ENCODE measurements around the gene SIGLEC11.
"Not testable (repeated sequence)": the region's sequence is repeated elsewhere in the genome, so short reads cannot be mapped to it uniquely, and the experiment has no call there.

Gene SIGLEC11

DNA sequence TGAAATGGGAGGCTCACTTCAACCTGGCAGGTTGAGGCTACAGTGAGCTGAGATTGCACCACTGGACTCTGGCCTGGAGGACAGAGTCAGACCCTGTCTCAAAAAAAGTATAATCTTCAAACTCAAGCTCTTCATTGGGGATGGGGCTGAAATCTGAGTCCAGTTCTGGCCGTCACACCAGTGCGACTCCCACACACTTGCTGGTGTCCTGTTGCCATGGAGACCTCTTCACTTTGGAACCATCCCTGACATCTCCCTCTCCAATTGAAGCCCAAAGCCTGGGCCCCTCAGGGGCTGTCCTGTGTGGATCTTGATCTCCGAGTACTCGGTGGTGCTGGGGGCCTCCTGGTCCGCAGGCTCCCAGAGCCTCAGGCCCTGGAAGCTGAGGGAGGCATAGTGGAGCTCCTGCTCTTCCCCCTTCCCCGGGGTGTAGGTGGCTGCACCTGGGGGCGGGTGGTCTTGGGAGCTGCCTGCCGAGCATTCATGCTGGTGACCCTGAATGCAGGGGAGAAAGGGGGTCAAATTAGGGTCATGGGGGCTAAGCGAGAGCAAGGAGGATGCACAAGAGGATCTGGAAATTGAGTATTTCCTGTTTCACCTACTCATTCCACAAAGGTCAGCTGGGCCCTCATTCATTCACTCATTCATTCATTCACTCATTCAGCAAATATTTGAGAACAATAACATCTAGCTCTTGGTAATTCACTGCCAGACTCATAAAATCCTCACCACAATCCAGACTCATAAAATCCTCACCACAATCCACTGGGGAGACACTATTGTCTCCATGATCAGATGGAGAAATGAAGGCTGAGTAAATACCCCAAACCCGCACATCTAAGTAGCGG is 11.0 kb downstream of the SIGLEC11 start:
- DNase-seq: no peak

DNA sequence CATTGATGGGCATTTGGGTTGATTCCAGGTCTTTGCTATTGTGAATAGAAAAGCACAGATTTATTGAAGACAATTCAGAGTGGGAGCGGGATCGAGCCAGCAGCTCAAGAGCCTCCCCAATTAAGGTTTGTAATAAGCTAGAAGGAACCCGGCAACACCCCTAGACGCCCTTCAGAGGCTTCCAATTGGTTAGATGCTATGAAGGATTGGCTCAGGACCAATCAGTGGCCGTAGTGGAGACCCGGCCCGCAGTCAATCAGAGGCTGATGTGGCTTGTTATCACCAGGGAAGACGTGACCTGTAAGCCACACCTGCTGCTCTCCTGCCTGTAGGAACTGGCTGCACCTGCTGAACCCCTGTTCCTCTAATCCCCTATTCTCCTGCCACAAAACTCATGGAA is 14.6 kb downstream of the SIGLEC11 start:
- no peak for DNase-seq

DNA sequence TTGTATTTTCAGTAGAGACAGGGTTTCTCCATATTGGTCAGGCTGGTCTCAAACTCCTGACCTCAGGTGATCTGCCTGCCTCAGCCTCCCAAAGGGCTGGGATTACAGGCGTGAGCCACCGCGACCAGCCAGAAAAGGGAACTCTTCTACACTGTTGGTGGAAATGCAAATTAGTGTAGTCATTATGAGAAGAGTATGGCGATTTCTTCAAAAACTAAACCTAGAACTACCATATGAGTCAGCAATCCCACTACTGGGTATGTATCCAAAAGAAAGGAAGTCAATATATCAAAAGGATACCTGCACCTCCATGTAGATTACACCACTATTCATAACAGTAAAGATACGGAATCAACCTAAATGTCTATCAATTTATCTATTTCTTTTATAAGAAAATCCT is 16.4 kb downstream of the SIGLEC11 start:
- DNase-seq: not testable (repeated sequence)

DNA sequence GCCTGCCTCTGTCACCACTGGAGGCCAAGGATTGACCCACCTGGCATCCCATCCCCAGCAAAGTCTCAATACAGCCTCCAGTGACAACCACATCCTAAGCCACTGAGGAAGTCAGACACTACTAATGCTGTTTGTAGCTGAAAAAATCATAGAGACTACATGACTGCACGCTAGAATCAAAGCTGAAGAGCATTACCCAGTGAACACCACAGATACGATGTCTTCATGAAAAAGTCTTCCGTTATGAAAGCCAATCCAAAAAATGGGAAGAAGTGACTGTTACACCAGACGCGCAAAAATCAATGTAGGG is 20.5 kb downstream of the SIGLEC11 start:
- no peak for DNase-seq

DNA sequence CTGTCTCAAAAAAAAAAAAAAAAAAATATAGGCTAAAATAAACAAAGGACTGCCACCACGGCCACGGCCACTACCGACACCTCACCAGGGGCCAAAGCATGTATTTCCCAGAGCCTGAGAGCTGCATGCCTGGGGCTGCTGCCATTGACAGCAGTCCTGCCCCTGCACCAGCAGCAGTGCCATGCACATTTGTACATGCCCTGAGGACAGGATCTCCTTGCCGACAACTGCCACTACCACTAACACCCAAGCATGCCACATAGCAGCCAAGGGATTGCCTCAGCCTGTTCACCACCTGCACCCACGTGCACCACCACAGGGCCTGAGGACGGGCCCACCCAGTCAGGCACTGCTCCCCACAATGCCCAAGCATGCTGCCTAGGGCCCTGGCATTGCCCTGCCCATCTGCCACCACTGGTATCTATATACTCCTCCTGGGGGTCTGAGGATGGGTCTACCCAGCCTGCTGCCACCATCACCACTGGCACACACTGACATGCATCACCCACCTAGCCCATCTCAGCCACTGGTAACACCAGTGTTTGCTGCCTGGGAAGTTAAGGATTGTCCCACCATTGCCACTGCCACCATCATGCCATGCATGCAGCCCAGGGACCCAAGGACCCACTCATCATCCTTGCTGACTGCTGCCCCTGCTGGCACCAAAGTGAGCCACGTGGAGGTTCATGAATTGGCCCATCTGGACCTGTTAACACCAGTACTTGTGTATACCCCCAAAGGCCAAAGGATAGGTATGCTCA is 21.1 kb downstream of the SIGLEC11 start:
- no peak for DNase-seq

DNA sequence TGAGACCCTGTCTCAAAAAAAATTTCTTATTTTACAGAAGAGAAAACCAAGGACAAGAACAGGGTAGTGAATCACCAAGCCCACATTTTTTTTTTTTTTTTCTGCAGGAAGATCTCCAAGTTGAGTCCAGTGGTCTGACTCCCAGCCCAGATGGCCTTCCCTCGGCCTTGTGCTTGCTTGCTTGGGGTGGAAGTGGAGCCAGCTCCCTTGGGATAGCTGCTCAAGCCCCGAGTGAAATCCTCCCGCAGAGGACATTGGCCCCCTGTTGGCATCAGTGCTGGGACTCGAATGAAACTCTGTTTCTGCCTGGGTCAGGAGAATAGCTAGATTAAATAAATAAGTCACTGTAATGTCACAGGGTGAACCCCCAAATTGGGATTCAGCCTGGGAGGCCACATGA is 22.3 kb downstream of the SIGLEC11 start:
- DNase-seq: no peak

DNA sequence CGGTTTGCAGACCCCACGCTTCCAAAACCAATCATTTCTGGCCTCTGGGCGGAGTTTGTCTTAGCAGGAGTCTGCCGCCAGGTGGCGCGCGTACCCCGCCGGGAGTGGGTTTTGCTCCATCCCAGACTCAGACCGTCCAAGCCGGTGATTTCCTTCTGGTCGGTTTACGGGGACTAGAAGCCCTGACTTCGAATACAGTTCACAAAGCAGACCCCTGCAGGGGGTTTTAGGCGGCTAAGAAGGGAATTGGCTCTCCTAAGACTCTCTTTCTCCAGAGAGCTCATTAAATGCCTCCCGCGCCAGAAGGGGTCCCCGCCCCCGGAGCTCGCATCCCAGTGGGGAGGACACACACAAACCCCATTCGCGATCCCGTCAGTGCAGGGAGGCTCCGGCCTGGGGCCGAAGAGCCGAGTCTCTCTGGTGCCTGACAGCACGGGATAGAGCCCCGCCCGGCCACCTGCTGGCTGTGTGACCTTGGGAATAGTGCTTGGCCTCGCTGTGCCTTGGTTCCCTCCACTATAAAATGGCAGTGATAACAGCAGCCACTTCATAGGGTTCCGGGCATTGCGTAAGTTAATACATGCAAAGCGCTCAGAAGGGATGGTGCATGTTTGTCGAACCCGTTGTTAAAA is 23.1 kb downstream of the SIGLEC11 start:
- DNase-seq: peak; percentile 74

DNA sequence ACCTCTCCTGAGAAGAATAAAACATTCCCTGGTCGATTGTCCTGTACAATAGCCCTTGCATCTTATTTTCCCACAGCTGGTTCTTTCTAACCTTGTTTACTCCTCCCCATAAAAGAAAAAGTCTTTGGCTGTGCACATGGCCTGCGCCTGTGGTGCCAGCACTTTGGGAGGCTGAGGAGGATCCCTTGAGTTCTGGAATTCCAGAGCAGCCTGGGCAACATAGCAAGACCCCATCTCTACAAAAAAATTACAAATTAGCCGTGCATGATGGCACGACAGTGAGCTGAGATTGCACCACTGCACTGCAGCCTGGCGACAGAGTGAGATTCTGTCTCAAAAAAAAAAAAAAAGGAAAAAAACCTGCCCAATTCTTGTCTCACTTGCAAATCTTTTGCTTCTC is 24.4 kb downstream of the SIGLEC11 start:
- DNase-seq: no peak

DNA sequence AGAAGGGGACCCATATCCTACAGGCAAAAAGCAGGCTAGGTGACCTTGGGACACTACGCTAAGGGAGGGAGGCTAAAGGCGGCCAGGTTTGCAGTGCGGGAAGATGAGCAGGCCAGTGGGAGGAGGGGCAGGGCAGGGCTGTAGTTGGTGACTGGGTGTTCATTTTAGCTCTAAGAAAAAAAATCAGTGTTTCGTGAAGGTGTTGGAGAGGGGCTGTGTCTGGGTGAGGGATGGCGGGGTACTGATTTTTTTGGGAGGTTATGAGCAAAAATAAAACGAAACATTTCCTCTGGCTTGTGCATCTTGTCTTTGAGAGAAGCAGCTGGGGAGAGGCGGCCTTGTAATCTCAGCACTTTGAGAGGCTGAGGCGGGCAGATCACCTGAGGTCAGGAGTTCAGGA is 27.3 kb downstream of the SIGLEC11 start:
- no peak for DNase-seq

DNA sequence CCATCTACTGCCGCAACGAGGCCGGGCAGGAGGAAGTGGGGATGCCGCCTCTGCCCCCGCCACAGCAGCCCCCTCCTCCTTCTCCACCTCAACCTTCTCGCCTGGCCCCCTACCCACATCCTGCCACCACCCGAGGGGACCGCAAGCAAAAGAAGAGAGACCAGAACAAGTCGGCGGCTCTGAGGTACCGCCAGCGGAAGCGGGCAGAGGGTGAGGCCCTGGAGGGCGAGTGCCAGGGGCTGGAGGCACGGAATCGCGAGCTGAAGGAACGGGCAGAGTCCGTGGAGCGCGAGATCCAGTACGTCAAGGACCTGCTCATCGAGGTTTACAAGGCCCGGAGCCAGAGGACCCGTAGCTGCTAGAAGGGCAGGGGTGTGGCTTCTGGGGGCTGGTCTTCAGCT is 28.2 kb downstream of the SIGLEC11 start:
- DNase-seq: no peak

DNA sequence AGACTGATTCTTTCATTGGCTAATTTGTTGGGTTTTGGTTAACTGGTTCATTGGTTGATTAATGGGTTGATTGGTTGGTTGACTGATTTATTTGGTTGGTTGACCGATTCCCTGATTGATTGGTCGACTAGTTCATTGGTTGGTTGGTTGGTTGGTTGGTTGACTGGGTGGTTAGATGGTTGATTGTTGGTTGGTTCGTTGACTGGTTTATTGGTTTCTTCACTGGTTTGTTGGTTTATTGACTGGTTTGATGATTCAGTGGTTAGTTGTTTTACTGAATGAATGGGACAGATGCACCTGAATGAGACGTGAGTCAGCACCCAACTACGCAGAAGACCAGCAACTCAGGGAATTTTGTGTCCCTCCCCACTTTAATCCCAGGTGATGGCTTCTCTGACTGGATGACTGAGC is 28.9 kb downstream of the SIGLEC11 start:
- no peak for DNase-seq

DNA sequence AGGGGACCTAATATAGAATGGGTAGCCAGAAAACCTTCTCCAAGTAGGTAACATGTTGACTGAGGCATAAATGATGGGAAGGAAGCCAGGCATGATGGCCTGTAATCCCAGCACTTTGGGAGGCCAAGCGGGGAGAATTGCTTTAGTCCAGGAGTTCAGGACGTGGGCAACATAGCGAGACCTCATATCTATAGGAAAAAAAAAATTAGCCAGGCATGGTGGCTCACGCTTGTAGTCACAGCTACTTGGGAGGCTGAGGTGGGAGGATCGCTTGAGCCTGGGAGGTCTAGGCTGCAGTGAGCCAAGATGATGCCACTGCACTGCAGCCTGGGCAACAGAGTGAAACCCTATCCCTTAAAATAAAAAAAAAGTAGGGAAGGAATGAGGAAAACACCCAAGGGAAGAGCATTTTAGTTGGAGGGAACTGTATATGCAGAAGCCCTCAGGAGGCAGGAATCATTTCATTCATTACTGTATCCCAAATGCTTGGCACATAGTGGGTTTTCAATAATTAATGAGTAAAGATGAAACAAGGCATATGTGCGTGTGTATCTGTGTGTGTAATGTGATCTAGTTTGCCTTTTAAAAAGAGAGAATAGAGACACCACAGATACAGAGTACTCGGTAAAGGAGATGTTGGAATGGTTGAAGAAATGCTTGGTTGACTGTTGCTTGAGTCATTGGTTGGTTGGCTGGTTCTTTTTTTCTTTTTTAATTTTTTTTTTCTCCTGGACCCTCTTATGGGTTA is 29.5 kb downstream of the SIGLEC11 start:
- no peak for DNase-seq

DNA sequence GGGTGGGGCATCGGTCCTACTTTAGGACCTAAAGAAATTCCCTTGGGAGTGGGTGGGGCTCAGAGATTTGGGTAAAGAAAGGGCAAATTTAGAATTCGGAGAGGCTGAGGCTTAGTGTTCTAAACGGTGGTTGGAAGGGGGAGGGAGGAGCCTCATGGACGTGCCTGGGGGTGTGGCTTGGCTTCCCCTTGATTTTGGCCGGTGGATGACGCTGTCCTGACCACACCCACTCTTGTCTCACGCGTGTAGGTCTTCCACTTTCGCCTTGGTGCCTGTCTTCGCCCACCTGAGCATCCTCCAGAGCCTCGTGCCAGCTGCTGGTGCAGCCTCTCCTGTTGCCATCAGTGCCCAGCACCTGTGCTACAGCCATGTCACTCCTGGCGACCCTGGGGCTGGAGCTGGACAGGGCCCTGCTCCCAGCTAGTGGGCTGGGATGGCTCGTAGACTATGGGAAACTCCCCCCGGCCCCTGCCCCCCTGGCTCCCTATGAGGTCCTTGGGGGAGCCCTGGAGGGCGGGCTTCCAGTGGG is 30.4 kb downstream of the SIGLEC11 start:
- no peak for DNase-seq

DNA sequence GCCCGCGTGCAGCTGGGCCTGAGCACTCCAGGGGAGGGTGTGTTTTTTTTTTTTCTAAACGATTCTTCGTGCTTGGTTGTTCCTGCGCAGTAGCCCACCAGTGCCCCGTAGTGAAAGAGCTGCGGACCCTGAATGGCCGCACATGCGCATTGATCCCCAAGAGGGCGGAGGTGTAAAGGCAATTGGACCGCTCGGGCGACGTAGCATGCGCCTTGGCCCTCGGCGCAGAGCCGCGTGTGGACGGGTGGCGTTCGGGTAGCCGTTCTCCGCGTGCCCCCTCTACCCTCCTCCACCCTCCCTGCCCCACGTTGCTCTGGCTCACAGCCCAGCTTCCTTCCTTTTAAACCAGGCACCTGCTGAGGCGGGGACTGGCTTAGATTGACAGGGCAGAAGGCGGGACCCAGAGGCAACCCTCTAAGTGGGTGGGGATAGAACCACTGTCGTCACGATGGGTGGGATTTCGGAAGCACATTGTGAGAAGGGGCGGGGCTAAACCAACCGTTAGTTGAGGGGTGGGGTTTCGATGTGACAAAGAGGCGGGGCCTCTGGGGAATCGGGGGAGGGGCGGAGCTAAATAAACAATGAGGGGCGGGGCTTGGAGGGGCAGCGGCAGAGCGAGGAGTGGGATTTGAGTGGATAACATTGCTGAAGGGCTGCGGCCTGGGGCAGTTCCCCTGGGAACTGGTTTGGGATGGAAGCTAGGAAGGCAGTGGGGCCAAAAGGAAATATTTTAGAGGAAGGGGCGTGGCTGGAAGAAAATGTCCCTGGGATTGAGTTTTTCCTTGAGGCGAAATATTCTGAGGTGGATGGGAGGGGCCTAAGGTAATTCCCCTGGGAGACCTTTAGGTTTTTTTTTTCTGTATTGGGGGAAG is 31.1 kb downstream of the SIGLEC11 start:
- peak; percentile 96 for DNase-seq

DNA sequence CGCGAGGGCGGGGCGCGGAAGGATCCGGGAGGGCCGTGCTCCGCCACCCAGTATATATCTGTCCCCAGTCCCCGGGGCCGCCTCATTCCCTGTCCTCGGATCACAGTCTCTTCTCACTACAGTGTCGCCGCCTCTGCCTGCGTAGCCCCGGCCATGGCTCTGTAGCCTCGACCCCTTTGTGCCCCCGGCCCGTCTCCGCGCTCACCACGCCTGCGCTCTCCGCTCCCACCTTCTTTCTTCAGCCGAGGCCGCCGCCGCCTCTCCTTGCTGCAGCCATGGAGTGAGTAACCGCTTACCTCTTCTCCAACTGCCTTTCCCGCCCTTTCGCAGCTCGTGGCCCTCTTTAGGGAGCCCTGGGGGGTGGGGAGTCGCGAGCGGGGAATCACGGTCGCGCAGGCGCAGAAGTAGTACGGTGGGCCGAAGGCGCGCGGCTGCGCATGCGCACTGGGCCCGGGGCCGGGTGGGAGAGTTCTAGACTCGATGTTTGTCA is 31.8 kb downstream of the SIGLEC11 start, which contains the start of the genes ATF5 and NUP62:
ATF5 (plus strand) TSS at position 85 of the 490 bp plus-strand sequence. CDS start 1,646 bp downstream, outside the sequence.
NUP62 (minus strand) TSS at position 384 of the 490 bp plus-strand sequence. CDS start 19,697 bp downstream, outside the sequence.
- peak; percentile 92 for DNase-seq

DNA sequence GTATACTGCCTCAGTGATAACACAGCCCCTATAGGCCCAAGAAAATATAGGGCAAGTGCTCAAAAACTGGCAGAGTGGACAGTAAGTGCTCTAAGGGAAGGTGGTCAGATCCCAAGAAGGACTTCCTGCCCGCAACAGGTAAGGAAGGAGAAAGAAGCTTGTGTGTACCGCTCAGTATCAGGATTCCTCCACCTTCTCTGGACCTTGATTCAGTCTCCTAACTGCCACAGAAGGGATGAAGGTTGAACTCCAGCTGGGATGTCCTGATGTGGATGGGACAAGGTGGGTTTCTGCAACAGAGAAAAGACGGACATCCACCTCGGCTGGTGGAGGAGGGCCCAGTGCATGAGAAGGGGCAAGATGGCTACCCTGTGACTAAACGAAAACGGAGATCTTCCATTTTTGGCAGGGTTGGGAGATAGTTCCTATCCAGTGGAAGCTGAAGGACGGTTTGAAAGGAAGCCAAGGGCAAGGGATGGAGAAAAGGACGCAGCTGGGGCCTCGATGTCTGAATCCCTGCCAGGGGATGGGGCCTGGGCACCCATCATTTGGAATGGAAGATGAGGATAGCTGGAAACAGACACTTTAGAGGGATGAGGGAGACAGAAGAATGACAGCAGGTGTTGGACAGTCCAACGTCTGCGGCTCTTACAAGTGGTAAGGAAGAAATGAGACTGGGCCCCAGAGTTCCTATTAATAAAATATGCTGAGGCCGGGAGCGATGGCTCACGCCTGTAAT is 33.3 kb downstream of the SIGLEC11 start:
- DNase-seq: no peak

DNA sequence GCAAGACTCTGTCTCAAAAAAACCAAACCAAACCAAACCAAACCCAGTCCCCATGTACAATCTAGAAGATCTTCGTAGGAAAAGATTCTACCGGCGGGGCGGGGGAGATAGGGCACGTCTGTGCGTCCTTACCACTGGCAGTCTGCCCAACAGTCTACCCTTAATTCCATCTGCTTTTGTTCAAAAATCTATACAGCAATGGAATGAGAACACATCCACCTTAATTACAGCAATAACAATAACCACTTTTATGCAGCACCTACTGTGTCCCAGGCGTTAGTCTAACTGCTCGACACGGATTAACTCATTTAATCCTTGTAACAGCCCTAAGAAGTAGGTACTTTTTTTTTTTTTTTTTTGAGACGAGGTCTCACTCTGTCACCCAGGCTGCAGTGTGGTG is 34.5 kb downstream of the SIGLEC11 start:
- no peak for DNase-seq

DNA sequence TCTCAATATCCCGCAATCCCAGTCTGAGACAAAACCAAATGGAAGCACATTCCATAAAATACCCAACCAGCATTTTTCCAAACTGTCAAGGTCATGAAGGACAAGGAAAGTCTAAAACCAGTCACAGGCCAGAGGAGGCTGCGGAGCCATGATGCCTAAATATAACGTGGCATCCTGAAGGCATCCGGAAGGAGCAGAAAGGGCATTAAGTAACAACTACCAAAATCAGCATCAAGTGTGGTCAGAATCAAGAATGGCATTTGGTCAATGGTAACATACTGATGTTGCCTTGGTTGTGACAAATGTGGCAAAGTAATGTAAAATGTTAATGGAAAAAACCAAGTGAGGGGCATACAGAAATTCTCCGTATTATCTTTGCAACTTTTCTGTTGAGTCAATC is 35.5 kb downstream of the SIGLEC11 start:
- DNase-seq: no peak

DNA sequence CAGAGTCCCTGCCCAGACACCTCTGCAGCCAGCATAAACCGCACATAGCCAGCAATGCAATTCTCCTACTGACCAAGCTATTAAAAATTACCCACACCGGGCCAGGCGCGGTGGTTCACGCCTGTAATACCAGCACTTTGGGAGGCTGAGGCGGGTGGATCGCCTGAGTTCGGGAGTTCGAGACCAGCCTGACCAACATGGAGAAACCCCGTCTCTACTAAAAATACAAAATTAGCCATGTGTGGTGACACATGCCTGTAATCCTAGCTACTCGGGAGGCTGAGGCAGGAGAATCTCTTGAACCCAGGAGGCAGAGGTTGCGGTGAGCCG is 36.1 kb downstream of the SIGLEC11 start:
- DNase-seq: not testable (repeated sequence)

DNA sequence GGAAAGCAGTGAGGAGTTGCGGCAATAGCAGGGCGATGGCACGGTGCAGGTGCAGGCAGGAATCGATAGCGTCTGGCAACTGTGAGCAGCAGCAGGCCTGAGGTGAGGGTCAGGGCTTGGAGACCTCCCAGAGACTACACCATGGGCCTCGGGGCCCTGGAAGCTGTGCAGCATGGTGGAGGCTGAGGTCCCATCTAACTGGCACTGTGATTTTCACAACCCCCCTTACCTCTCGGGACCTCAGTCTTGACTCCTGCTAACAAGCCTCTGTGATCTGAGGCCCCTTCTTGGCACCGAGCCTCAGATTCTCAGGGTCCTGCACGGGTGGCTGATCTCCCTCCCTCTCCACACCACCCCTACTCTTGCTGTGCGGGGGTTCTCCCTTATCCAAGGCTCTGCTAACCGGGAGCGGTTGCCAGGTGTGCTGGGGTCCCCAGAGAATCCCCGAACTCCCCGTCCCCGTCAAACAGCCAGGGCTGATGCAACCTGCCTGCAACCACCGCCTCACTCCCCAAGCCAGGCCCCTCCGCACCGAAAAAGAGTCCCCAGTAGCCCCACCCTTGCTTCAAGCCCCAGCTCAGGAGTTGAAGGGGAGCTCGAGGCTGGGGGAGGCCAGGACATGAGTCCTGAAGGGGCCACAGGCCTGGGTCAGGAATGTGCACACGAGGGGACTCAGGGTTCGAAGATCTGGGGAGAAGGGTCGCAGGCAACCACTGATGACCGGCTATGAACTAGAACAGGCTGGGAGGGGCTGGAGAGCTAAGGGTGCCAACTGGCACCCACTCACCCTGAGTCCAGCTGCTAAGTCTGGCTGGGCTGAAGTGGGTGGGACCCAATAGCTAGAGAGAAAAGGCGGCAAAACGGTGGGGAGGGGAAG is 36.7 kb downstream of the SIGLEC11 start:
- peak; percentile 84 for DNase-seq
